GM12891 (cell line): ENCODE measurements around the gene PDZD2.

Source experiments
- POLR2A ChIP-seq: IDR thresholded peaks from 2 replicates; pipeline ENCODE4 v1.6.1; 2011; ENCODE audit warnings: low read depth, low read length, control low read depth
- POLR2AphosphoS5 ChIP-seq: IDR thresholded peaks from 2 replicates; pipeline ENCODE4 v1.6.1; 2011; ENCODE audit warnings: low read depth, low read length, control low read depth
- POU2F2 ChIP-seq: IDR thresholded peaks from 2 replicates; pipeline ENCODE4 v1.6.1; 2011; ENCODE audit warnings: low read depth, mild to moderate bottlenecking, control low read depth, low read length, moderate library complexity
- TAF1 ChIP-seq: IDR thresholded peaks from 2 replicates; pipeline ENCODE4 v1.6.1; 2011; ENCODE audit warnings: low read depth, low read length, control low read depth

GRCh38 chr5:32099486-32100035, 460.6 kb downstream of the PDZD2 start:
- TF ChIP-seq POLR2AphosphoS5 (no peak), POLR2A (no peak), TAF1 (no peak), POU2F2 (no peak)
